Stimulated activated CD4-positive, alpha-beta T cell treated with anti-CD3 and anti-CD28 coated beads, Interleukin-2, amount 100 ng/mL, for 24 hours (primary cell): ENCODE data around the gene ELL.

Source experiments
- DNase-seq, 2 donors: peaks; one replicate each; pipeline ENCODE4 v3.0.0-alpha.2; 2020

The ELL gene

GRCh38 chr19:18466354-18466753 is 55.5 kb downstream of the ELL start:
- DNase-seq, result no peak

- no peak for DNase-seq
Observed at GRCh38 chr19:18465964-18466339, 55.9 kb downstream of the ELL start.

- DNase-seq, result no peak
Observed at GRCh38 chr19:18465214-18465963, 56.5 kb downstream of the ELL start.

DNA sequence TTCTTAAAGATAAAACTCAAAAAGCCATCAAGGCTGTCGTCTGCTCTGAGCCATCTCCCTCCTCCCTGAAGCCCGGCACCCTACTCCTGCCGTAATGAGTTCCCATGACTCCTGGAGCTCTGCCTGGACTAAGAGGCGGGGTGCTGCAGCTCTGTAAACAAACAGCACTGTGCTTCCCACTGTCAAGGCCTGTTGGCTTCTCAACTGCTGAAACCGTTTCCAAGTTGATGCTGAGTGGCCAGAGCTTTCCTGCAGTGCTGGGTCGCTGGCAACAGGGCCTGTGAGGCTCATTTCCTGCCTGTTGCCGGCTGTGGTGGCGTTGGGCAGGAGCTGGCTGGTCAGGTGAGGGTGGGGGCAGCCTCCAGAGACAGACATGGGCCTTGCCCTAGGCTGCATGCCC is 57.2 kb downstream of the ELL start:
- DNase-seq, result no peak

DNA sequence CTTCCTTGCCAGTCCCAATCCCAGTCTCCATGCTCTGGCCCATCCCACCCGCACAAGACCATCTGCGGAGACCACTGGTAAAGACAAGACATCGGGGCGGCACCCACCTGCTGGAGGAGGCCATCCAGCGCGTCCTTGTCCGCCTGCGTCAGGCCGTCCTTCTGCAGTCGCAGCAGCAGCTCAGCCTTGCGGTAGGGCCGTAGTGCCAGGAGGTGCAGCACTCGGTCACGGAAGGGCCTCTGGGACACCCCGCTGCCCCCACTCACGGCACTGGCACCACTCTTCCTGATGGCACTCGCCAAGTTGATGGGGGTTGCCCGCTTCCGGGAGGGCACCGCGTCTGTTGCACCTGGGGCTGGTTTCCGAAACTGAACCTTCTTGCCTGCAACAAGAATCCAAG is 60.4 kb downstream of the ELL start:
- DNase-seq, result no peak

GRCh38 chr19:18460900-18461299 is 61.0 kb downstream of the ELL start:
- no peak for DNase-seq

GRCh38 chr19:18457483-18458331 is 64.2 kb downstream of the ELL start:
- no peak for DNase-seq

- no peak for DNase-seq
Observed at GRCh38 chr19:18456974-18457373, 64.9 kb downstream of the ELL start.

GRCh38 chr19:18456279-18456678 is 65.6 kb downstream of the ELL start:
- DNase-seq, result no peak

GRCh38 chr19:18453269-18454024 is 68.4 kb downstream of the ELL start:
- no peak for DNase-seq

GRCh38 chr19:18452386-18452785 is 69.5 kb downstream of the ELL start:
- DNase-seq, result no peak

DNA sequence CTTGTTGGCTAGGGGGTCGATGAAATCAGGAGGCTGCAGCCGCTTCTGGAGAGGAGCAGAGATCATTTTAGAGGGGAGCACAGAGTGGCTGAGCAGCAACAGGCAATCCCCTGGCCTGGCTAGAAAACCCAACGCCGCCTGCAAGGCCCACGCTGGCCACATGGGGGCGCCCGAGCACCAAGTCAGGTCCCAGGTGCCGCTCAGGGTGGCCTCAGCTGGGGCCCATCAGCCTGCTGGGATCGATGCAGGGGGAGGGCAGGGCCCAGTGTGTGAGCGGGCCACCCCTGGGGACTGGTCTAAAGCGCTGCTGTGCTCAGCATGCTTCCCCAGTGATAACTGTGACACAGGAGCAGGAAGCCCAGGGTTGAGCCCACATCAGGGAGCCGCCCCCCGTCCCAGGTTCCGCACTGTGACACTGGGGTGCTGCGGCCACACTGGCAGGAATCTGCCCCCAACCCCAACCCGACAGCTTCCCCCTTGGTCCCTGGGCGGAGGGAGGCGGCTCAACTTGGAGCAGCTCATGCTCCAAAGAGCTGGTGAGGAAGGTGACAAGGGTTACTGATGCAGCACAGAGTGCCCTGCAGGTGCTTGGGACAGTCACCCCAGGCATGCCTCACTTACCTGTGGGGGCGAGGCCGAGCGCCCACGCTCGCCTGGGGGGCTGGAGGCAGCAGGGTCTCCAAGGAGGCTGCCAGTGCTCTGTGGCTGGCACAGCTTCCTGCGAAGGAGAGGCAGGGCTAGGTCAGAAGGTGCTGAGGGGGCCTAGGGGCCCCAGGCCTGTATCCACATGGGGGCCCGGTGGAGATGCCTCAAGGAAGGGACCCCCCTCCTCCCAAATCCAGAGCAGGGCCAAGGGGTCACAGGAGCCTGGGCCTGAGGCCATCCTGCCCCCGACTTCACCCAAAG is 70.7 kb downstream of the ELL start:
- peak; percentile 93 to 94 for DNase-seq

DNA sequence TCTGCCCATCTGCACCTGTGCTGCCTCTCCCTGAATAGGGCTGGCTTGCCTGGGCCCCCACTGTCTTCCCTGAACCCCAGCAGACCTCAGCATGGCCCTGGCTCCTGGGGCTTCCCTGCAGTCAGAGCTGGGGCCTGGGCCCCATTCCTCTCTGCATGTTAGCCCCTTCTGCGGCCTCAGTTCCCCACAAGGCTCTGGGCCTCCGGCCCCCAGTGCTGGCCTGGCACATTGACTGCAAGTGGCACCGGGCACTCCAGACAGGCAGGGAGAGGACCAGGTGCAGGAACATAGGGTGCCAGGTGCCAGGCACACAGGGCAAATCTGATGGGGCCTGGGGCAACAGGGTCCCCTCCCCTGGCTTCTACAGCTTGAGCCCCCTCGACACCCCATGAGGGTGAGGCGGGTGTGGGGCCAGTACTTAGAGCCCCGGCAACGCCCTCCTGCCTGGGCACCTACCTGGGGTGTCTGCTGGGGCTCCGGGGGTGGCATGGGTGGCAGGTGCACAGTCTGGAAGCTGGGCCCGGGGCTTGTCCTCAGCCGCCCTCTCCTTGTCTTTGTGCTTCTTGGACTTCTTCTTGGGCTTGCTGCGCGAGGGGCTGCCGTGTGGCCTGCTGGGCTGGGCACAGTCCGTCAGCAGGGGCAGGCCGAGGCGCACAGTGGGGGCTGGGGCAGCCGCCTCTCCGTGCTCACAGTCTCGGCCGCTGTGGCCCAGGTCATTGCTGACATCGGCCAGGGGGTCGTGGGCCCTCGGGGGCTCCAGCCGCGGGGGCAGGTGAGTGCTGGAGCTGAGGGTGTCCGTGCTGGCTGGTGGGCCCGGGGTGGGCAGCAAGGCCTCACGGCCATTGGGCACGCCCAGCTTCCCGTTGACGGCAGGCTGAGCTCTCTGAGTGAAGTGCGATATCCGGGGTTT is 71.6 kb downstream of the ELL start:
- DNase-seq, result no peak

GRCh38 chr19:18449552-18449951 is 72.3 kb downstream of the ELL start:
- DNase-seq, result no peak

DNA sequence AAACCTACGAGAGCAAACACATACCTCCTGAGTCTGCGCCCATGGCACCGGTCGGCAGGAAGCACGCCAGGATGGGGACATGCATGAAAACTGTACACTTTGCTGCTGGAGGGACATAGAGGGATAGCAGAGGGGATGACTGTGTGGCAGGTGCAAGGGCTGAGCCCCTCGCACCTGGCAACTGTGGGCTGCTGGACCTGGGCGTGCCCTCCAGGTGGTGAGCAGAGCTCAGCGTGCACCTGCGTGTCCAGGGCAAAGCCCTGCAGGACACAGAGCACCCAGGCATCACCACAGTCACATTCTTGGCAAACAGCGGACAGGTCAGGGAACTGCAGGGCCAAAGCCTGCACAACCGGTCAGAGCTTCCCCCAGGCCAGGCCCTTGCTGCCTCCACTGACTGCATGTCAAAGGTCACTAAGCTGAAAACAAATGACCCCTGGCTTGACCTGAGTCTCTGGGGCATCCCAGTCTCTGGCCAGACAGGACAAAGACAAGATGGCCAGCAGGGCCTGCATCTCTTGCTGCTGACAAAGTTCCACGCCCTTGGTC is 75.0 kb downstream of the ELL start:
- DNase-seq, result no peak

DNA sequence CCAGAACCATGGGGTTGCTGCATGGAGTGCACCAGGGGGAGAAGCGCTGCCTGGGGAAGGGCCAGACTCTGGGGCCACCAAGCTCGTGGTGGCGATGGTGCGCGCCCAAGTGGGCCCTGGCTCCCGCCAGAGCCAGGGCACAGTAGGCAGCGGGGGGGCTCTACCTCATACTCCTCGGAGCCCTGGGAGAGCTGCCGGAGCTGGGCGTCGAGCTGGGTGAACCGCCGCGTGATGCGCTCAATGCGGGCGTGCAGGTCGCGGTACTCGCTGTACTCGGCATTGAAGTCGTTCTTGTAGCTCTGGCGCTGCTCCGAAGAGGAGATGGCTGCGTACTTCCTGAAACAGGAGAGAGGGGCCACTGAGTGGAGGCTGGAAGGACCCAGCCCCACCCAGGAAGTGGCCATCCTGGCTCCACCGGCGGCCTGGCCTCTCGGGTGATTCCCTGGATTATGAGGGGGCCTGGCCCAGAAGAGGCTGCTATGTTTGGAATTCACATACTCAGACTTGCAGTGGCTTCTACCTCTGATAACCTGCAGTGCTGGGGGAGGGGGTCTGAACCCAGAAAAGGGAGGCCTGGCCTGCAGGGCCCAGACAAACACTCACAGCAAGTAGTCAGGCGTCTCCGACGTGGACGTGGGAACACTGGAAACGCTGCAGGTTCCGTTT is 75.6 kb downstream of the ELL start:
- DNase-seq, result no peak

DNA sequence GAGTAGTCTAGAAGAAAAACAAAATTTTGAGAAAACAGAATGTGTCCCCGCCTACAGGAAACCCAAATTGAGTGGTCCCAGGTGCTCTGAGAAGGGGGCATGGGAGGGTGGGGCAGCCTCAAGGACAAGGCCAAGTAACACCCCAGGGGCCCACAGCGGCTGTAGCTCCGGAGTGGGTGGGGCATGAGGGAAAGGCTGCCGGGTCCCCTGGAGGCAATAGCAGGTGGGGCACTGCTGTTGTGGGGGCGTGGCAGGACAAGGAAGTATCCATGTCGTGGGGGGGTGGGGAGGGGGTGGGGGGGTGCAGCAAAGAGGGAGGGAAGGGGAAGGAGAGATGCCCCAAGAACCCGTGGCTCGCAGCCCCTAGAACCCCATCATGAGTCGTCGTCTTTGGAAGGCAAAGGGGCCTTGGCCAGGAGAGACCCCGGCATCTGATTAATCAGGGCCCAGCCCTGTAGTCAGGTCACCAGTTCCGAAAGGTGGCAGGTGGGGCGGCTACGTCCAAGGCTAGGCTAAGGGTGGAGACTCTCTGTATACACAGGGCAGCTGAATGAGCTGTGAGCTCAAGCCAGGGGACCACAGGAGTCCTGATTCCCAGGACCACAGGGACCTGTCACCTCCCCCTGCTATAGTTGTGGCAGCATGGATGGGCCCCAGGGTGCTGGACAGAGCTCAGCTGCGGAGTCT is 76.5 kb downstream of the ELL start:
- no peak for DNase-seq

GRCh38 chr19:18444513-18444912 is 77.4 kb downstream of the ELL start:
- no peak for DNase-seq

GRCh38 chr19:18443831-18444230 is 78.0 kb downstream of the ELL start:
- no peak for DNase-seq

DNA sequence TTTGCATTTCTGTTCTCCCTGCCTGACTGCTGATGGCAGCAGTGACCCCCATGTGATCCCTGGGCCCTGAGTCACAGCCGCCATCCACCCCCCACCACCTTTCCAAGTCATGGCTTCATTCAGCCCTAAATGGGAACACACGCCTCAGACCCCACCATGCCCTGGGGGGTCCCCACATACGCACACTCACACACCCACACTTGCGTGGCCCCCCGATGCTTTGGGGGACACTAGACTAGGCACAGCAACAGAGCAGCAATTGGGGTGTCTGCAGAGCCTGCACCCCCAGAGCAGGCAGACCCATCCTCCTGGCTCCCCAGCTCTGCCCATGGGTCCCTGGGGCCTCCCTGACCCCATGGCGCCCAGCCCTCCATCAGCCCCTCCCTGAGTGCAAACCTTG is 78.5 kb downstream of the ELL start:
- no peak for DNase-seq
